DND-41 (cell line): ENCODE data around the gene GLIS2.

ENCODE experiments used
- EZH2 ChIP-seq: IDR thresholded peaks from 3 replicates; pipeline ENCODE4 v1.6.1; 2012; ENCODE audit warnings: borderline replicate concordance, low read depth, mild to moderate bottlenecking, moderate library complexity, low read length, inconsistent platforms; ENCODE audit not compliant: severe bottlenecking
- TF ChIP-seq, protein P1 (sequence below): IDR thresholded peaks from 2 replicates; pipeline ENCODE4 v1.5.1; 2012; ENCODE audit warnings: borderline replicate concordance, low read length, moderate library complexity, mild to moderate bottlenecking; ENCODE audit not compliant: poor library complexity, severe bottlenecking; ENCODE audit errors: extremely low read depth

GRCh38 chr16:4344983-4345835, 29.3 kb downstream of the GLIS2 start:
- TF ChIP-seq, protein P1, sequence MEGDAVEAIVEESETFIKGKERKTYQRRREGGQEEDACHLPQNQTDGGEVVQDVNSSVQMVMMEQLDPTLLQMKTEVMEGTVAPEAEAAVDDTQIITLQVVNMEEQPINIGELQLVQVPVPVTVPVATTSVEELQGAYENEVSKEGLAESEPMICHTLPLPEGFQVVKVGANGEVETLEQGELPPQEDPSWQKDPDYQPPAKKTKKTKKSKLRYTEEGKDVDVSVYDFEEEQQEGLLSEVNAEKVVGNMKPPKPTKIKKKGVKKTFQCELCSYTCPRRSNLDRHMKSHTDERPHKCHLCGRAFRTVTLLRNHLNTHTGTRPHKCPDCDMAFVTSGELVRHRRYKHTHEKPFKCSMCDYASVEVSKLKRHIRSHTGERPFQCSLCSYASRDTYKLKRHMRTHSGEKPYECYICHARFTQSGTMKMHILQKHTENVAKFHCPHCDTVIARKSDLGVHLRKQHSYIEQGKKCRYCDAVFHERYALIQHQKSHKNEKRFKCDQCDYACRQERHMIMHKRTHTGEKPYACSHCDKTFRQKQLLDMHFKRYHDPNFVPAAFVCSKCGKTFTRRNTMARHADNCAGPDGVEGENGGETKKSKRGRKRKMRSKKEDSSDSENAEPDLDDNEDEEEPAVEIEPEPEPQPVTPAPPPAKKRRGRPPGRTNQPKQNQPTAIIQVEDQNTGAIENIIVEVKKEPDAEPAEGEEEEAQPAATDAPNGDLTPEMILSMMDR = no peak
- no peak for TF ChIP-seq EZH2
